ENCODE measurements around the gene SNTB2. TPM values are rescaled to one million over a fixed set of nuclear protein-coding genes. Genes with fewer than 3 reads are reported as not detected.

Gene SNTB2
- total RNA-seq, 5 donors from 2014 or later (not counting 1 experiment from before 2014, with no cell fraction given): 13.2 to 23.1 (median 17.3) TPM

GRCh38 chr16:69166221-69166833 is 20.6 kb upstream of the SNTB2 start:
- CTCF ChIA-PET: interaction anchor here in 1 of 2 donors (1.8 kb wide), 1 partner anchor 21 kb away, joined by 8 read pairs; the partner anchor contains the start of gene SNTB2
- Histone ChIP-seq H3K36me3 (ENCODE audit: control insufficient read depth in 2 of 2, extremely low read depth in 1 of 2, insufficient read depth in 1 of 2, low read length in 1 of 2) (peaks cover 7 to 57% of the 10 kb centered on the region in 2 donors), H3K27me3 (replicated peaks in 1 of 2; ENCODE audit: control insufficient read depth in 2 of 2, extremely low read depth in 1 of 2, insufficient read depth in 2 of 2, low read length in 1 of 2) (no peaks in the 10 kb centered on the region), H3K27ac (ENCODE audit: low read length) (peak overlapping the region; percentile 8), H3K9me3 (no peaks in the 10 kb centered on the region), H3K4me3 (ENCODE audit: control insufficient read depth in 1 of 2, extremely low read depth in 1 of 2, low read length in 1 of 2) (no peak overlapping the region), H3K4me1 (ENCODE audit: control insufficient read depth in 1 of 2, extremely low read depth in 1 of 2, insufficient read depth in 2 of 2, low read length in 2 of 2) (peaks cover 0 to 15% of the 10 kb centered on the region in 2 experiments)
- peaks cover 17 to 36% (median 26%) of the 10 kb centered on the region in 3 donors for H3K4me1 Mint-ChIP-seq
- H3K4me3 Mint-ChIP-seq: peak overlapping the region; percentile 6 to 33 (median 8)
- WGBS (ENCODE audit: insufficient coverage): 16% methylated on average over 7 of the region's 8 CpGs
- POLR2A ChIA-PET: interaction anchor here in 1 of 2 donors (1.3 kb wide), 1 partner anchor 20 kb away, joined by 4 read pairs; the partner anchor contains the start of gene SNTB2
- peak overlapping the region; percentile 78 to 84 for H3K27ac Mint-ChIP-seq
- no peaks in the 10 kb centered on the region for H3K27me3 Mint-ChIP-seq
- peaks cover 41% of the 10 kb centered on the region for H3K36me3 Mint-ChIP-seq
- DNase-seq (peak in 20 of 35 experiments; percentile 3 to 39 (median 14)), ATAC-seq (replicated peaks in 1 of 4) (peak; percentile 40 to 84 (median 78))
- H3K9me3 Mint-ChIP-seq: no peaks in the 10 kb centered on the region

GRCh38 chr16:69166946-69167930 is 19.7 kb upstream of the SNTB2 start:
- Histone ChIP-seq H3K4me1 (ENCODE audit: control insufficient read depth in 1 of 2, extremely low read depth in 1 of 2, insufficient read depth in 2 of 2, low read length in 2 of 2) (peaks cover 0 to 15% of the 10 kb centered on the region in 2 experiments), H3K4me3 (ENCODE audit: control insufficient read depth in 1 of 2, extremely low read depth in 1 of 2, low read length in 1 of 2) (no peak overlapping the region), H3K9me3 (no peaks in the 10 kb centered on the region), H3K36me3 (ENCODE audit: control insufficient read depth in 2 of 2, extremely low read depth in 1 of 2, insufficient read depth in 1 of 2, low read length in 1 of 2) (peaks cover 2 to 50% of the 10 kb centered on the region in 2 donors), H3K27me3 (replicated peaks in 1 of 2; ENCODE audit: control insufficient read depth in 2 of 2, extremely low read depth in 1 of 2, insufficient read depth in 2 of 2, low read length in 1 of 2) (no peaks in the 10 kb centered on the region), H3K27ac (ENCODE audit: low read length) (peak overlapping the region; percentile 8)
- ATAC-seq (replicated peaks in 1 of 4) (no peak), DNase-seq (no peak)
- Mint-ChIP-seq H3K36me3 (peaks cover 43% of the 10 kb centered on the region), H3K27me3 (no peaks in the 10 kb centered on the region), H3K4me1 (peaks cover 17 to 36% (median 26%) of the 10 kb centered on the region in 3 donors), H3K4me3 (peak overlapping the region in 1 of 3 donors; percentile 33), H3K9me3 (no peaks in the 10 kb centered on the region), H3K27ac (peak overlapping the region; percentile 78 to 84)
- CTCF ChIA-PET: interaction anchor here in 1 of 2 donors (0.6 to 1.8 kb wide), 6 partner anchors 10 to 687 kb away, joined by 3 to 8 read pairs (median 3); partner anchors contain the start of gene SNTB2
- WGBS (ENCODE audit: insufficient coverage): 100% methylated on average over 2 of the region's 7 CpGs
- POLR2A ChIA-PET: no interaction called here

- no peaks in the 10 kb centered on the region for H3K9me3 Mint-ChIP-seq
- ChIA-PET POLR2A (interaction anchor here in 1 of 2 donors (0.6 kb wide), 1 partner anchor 18 kb away, joined by 6 read pairs; no protein-coding TSS in a partner anchor), CTCF (interaction anchor here in 1 of 2 donors (0.5 kb wide), 1 partner anchor 45 kb away, joined by 8 read pairs; no protein-coding TSS in a partner anchor)
- Histone ChIP-seq H3K27ac (ENCODE audit: low read length) (no peak overlapping the region), H3K4me3 (ENCODE audit: control insufficient read depth in 1 of 2, extremely low read depth in 1 of 2, low read length in 1 of 2) (no peak overlapping the region), H3K27me3 (replicated peaks in 1 of 2; ENCODE audit: control insufficient read depth in 2 of 2, extremely low read depth in 1 of 2, insufficient read depth in 2 of 2, low read length in 1 of 2) (no peaks in the 10 kb centered on the region), H3K4me1 (ENCODE audit: control insufficient read depth in 1 of 2, extremely low read depth in 1 of 2, insufficient read depth in 2 of 2, low read length in 2 of 2) (peaks cover 0 to 15% of the 10 kb centered on the region in 2 experiments), H3K36me3 (ENCODE audit: control insufficient read depth in 2 of 2, extremely low read depth in 1 of 2, insufficient read depth in 1 of 2, low read length in 1 of 2) (peaks cover 2 to 45% of the 10 kb centered on the region in 2 donors), H3K9me3 (no peaks in the 10 kb centered on the region)
- no peak overlapping the region for H3K4me3 Mint-ChIP-seq
- H3K4me1 Mint-ChIP-seq: peaks cover 25 to 40% (median 26%) of the 10 kb centered on the region in 3 donors
- WGBS (ENCODE audit: insufficient coverage): 100% methylated on average over 2 of the region's 4 CpGs
- no peaks in the 10 kb centered on the region for H3K27me3 Mint-ChIP-seq
- DNase-seq (no peak), ATAC-seq (replicated peaks in 1 of 4) (no peak)
- peaks cover 33% of the 10 kb centered on the region for H3K36me3 Mint-ChIP-seq
- no peak overlapping the region for H3K27ac Mint-ChIP-seq
These were observed 17.9 kb upstream of the SNTB2 start for GRCh38 chr16:69169051-69169450.

GRCh38 chr16:69169607-69170352 is 17.2 kb upstream of the SNTB2 start:
- Histone ChIP-seq H3K9me3 (no peaks in the 10 kb centered on the region), H3K4me1 (ENCODE audit: control insufficient read depth in 1 of 2, extremely low read depth in 1 of 2, insufficient read depth in 2 of 2, low read length in 2 of 2) (peaks cover 0 to 15% of the 10 kb centered on the region in 2 experiments), H3K27ac (ENCODE audit: low read length) (no peak overlapping the region), H3K27me3 (replicated peaks in 1 of 2; ENCODE audit: control insufficient read depth in 2 of 2, extremely low read depth in 1 of 2, insufficient read depth in 2 of 2, low read length in 1 of 2) (no peaks in the 10 kb centered on the region), H3K36me3 (ENCODE audit: control insufficient read depth in 2 of 2, extremely low read depth in 1 of 2, insufficient read depth in 1 of 2, low read length in 1 of 2) (peaks cover 2 to 39% of the 10 kb centered on the region in 2 donors), H3K4me3 (ENCODE audit: control insufficient read depth in 1 of 2, extremely low read depth in 1 of 2, low read length in 1 of 2) (no peak overlapping the region)
- ATAC-seq (replicated peaks in 1 of 4) (no peak), DNase-seq (no peak)
- ChIA-PET CTCF (no interaction called here), POLR2A (no interaction called here)
- no peaks in the 10 kb centered on the region for H3K27me3 Mint-ChIP-seq
- peaks cover 25 to 40% (median 26%) of the 10 kb centered on the region in 3 donors for H3K4me1 Mint-ChIP-seq
- H3K4me3 Mint-ChIP-seq: no peak overlapping the region
- H3K27ac Mint-ChIP-seq: peak overlapping the region in 1 of 2 donors; percentile 12
- H3K9me3 Mint-ChIP-seq: no peaks in the 10 kb centered on the region
- H3K36me3 Mint-ChIP-seq: peaks cover 31% of the 10 kb centered on the region
- WGBS (ENCODE audit: insufficient coverage): 63% methylated on average over 3 of the region's 6 CpGs

GRCh38 chr16:69171325-69172084 is 15.5 kb upstream of the SNTB2 start:
- Histone ChIP-seq H3K36me3 (ENCODE audit: control insufficient read depth in 2 of 2, extremely low read depth in 1 of 2, insufficient read depth in 1 of 2, low read length in 1 of 2) (peaks cover 2 to 26% of the 10 kb centered on the region in 2 donors), H3K27ac (ENCODE audit: low read length) (no peak overlapping the region), H3K4me3 (ENCODE audit: control insufficient read depth in 1 of 2, extremely low read depth in 1 of 2, low read length in 1 of 2) (no peak overlapping the region), H3K27me3 (replicated peaks in 1 of 2; ENCODE audit: control insufficient read depth in 2 of 2, extremely low read depth in 1 of 2, insufficient read depth in 2 of 2, low read length in 1 of 2) (no peaks in the 10 kb centered on the region), H3K4me1 (ENCODE audit: control insufficient read depth in 1 of 2, extremely low read depth in 1 of 2, insufficient read depth in 2 of 2, low read length in 2 of 2) (peaks cover 0 to 7% of the 10 kb centered on the region in 2 experiments), H3K9me3 (no peaks in the 10 kb centered on the region)
- H3K9me3 Mint-ChIP-seq: no peaks in the 10 kb centered on the region
- H3K4me3 Mint-ChIP-seq: no peak overlapping the region
- H3K27me3 Mint-ChIP-seq: no peaks in the 10 kb centered on the region
- POLR2A ChIA-PET: no interaction called here
- H3K36me3 Mint-ChIP-seq: peaks cover 21% of the 10 kb centered on the region
- H3K4me1 Mint-ChIP-seq: peaks cover 14 to 27% (median 17%) of the 10 kb centered on the region in 3 donors
- no peak overlapping the region for H3K27ac Mint-ChIP-seq
- DNase-seq (no peak), ATAC-seq (replicated peaks in 1 of 4) (no peak)
- WGBS (ENCODE audit: insufficient coverage): 58% methylated on average over 3 of the region's 6 CpGs
- CTCF ChIA-PET: no interaction called here

Data from T-cell (primary cell).